Caco-2 (cell line): ENCODE data around the gene TUBGCP6. TPM values are rescaled to one million over a fixed set of nuclear protein-coding genes. Genes with fewer than 3 reads are reported as not detected.

Source experiments
- BruUV-seq: library from RNA; stranded (reverse); fragments of 400-500 nt; replicated peaks from 2 replicates; lab custom pipeline; 2021; lab: Mats Ljungman, UMichigan
- CTCF ChIA-PET: fragments of 300-600 bp; sonication (Branson Sonifier 250); formaldehyde crosslinking; loops from one replicate; lab custom pipeline; 2022; ENCODE audit warnings: antibody characterized with exemption; lab: Charles Lee
- POLR2A ChIA-PET: fragments of 300-600 bp; sonication (Branson Sonifier 250); formaldehyde crosslinking; loops from one replicate; lab custom pipeline; 2022; ENCODE audit warnings: antibody characterized with exemption; lab: Charles Lee
- DNase-seq, 2 experiments: peaks; one replicate each; pipeline versions ENCODE4 v3.0.0 to v3.0.0-alpha.2; 2020 to 2022
- H3K27me3 ChIP-seq: replicated peaks from 2 replicates; pipeline ENCODE4 v1.6.0; 2011; ENCODE audit warnings: low read length; ENCODE audit not compliant: control insufficient read depth, insufficient read depth
- H3K36me3 ChIP-seq: 2 replicates; pipeline ENCODE4 v1.5.1; 2011; ENCODE audit warnings: low read length; ENCODE audit not compliant: control insufficient read depth, insufficient read depth
- H3K4me1 ChIP-seq: fragments of 250-450 bp; sonication (Bioruptor Pico); 2 replicates; pipeline ENCODE4 v1.5.1; 2020; ENCODE audit warnings: mild to moderate bottlenecking
- H3K4me3 ChIP-seq: 2 replicates; pipeline ENCODE4 v1.5.1; 2011; ENCODE audit warnings: low read depth, mild to moderate bottlenecking, control low read depth, low read length
- H3K9me3 ChIP-seq: fragments of 250-450 bp; sonication (Bioruptor Pico); 2 replicates; pipeline ENCODE4 v1.5.1; 2020; ENCODE audit warnings: mild to moderate bottlenecking, moderate library complexity
- H3K27ac Mint-ChIP-seq: one replicate; pipeline ENCODE4 v1.8.0; 2022; ENCODE audit warnings: mixed read lengths; ENCODE audit not compliant: unreplicated experiment
- H3K27me3 Mint-ChIP-seq: one replicate; pipeline ENCODE4 v1.8.0; 2022; ENCODE audit warnings: mixed read lengths; ENCODE audit not compliant: insufficient read depth, unreplicated experiment
- H3K36me3 Mint-ChIP-seq: one replicate; pipeline ENCODE4 v1.8.0; 2022; ENCODE audit warnings: mild to moderate bottlenecking, mixed read lengths; ENCODE audit not compliant: insufficient read depth, unreplicated experiment
- H3K4me1 Mint-ChIP-seq: one replicate; pipeline ENCODE4 v1.8.0; 2022; ENCODE audit warnings: low read depth, mixed read lengths; ENCODE audit not compliant: unreplicated experiment
- H3K4me3 Mint-ChIP-seq: one replicate; pipeline ENCODE4 v1.8.0; 2022; ENCODE audit warnings: mild to moderate bottlenecking, moderate library complexity, mixed read lengths; ENCODE audit not compliant: unreplicated experiment
- H3K9me3 Mint-ChIP-seq: one replicate; pipeline ENCODE4 v1.8.0; 2022; ENCODE audit warnings: mixed read lengths; ENCODE audit not compliant: unreplicated experiment
- intact Hi-C: fragments of 100-400 bp; cut with micrococcal nuclease; formaldehyde crosslinking; loops from one replicate; pipeline ENCODE4 v1.10.0; 2022; ENCODE audit not compliant: unreplicated experiment
- total RNA-seq: library from RNA; stranded (reverse); gene quantifications from 2 replicates; pipeline ENCODE4 v1.2.3, GENCODE V29; 2022
- TF ChIP-seq, protein P1 (sequence below), 2 experiments: fragments of 200-600 bp in 1 of 2; IDR thresholded peaks; 1 replicate in 1 of 2; 2 replicates in 1 of 2; pipeline versions ENCODE4 v1.5.1 to v1.8.0; 2011 to 2022; ENCODE audit warnings: antibody characterized with exemption in 1 of 2, control low read depth in 1 of 2, inconsistent platforms in 1 of 2, low read depth in 1 of 2, low read length in 1 of 2, mild to moderate bottlenecking in 1 of 2, moderate library complexity in 1 of 2; ENCODE audit not compliant: insufficient read depth in 1 of 2, severe bottlenecking in 1 of 2, unreplicated experiment in 1 of 2

Gene TUBGCP6
- total RNA-seq, 1 experiment from 2014 or later = 29.3 TPM

DNA sequence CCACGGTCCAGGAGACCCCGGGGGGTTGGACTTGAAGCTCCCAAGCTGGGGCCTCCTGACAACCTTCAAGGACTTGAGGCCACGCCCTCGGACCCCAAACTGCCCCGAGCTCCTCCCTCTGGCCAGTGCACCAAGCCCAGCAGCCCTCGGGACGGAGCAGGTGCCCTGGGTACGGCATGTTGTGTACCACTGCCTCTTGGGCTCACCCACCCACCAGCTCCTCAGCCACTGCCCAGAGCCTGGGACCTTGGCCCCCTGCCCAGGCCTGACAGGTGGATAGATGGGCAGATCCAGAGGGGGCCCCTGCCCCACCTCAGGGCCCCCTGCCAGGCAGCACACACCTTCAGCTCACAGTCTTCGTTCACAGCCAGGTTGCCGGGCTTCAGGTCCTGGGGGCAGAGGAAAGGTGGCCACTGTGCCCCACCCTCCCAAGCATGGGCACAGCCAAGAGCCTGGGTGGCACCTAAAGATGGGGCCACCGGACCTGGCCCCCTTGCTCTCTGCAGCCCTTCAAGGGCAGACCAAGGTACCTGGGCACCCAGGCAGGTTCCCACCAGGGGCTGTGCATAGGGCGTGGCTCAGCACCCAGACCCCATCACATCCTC is 11.5 kb upstream of the TUBGCP6 start:
- ChIA-PET POLR2A (no interaction called here), CTCF (no interaction called here)
- Mint-ChIP-seq H3K36me3 (peaks cover 10% of the 10 kb centered on the region), H3K4me3 (no peak overlapping the region), H3K27ac (no peak overlapping the region), H3K27me3 (no peaks in the 10 kb centered on the region), H3K4me1 (no peaks in the 10 kb centered on the region), H3K9me3 (no peaks in the 10 kb centered on the region)
- no peaks in the 10 kb centered on the region for H3K36me3 ChIP-seq
- intact Hi-C loops = no loop called here
- TF ChIP-seq, protein P1, sequence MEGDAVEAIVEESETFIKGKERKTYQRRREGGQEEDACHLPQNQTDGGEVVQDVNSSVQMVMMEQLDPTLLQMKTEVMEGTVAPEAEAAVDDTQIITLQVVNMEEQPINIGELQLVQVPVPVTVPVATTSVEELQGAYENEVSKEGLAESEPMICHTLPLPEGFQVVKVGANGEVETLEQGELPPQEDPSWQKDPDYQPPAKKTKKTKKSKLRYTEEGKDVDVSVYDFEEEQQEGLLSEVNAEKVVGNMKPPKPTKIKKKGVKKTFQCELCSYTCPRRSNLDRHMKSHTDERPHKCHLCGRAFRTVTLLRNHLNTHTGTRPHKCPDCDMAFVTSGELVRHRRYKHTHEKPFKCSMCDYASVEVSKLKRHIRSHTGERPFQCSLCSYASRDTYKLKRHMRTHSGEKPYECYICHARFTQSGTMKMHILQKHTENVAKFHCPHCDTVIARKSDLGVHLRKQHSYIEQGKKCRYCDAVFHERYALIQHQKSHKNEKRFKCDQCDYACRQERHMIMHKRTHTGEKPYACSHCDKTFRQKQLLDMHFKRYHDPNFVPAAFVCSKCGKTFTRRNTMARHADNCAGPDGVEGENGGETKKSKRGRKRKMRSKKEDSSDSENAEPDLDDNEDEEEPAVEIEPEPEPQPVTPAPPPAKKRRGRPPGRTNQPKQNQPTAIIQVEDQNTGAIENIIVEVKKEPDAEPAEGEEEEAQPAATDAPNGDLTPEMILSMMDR (IDR thresholded peaks at IDR 0.05; ENCODE audit: insufficient read depth in 1 of 2, low read depth in 1 of 2, low read length in 1 of 2, severe bottlenecking in 1 of 2, unreplicated experiment in 1 of 2) = no peak
- no peaks in the 10 kb centered on the region for H3K9me3 ChIP-seq
- no peak overlapping the region for H3K4me3 ChIP-seq
- H3K27me3 ChIP-seq = no peaks in the 10 kb centered on the region
- DNase-seq = no peak
- no TSS peak for BruUV-seq
- H3K4me1 ChIP-seq = peaks cover 11% of the 10 kb centered on the region; the same call in 1 of the 2 replicates

DNA sequence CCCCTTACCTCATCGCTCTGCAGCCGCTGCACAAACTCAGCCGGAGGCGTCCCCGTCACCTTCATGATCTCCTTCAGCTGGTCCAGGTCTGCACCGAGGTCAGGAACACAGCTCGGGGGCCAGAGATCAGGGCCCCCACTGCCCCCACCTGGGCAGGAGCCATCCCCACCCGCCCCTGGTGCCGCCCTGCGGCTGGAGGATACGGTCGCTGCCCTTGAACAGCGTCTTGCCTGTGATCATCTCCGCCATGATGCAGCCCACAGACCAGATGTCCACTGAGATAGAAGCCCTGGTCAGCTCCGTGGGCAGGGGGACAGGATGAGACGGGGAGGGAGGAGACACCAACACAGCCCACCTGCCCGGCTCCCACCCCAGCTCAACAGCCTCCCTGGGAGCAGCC is 10.8 kb upstream of the TUBGCP6 start:
- no peak overlapping the region for H3K27ac Mint-ChIP-seq
- Histone ChIP-seq H3K4me3 (no peak overlapping the region), H3K9me3 (no peaks in the 10 kb centered on the region), H3K36me3 (no peaks in the 10 kb centered on the region), H3K4me1 (peaks cover 11% of the 10 kb centered on the region; the same call in 1 of the 2 replicates), H3K27me3 (no peaks in the 10 kb centered on the region)
- no peaks in the 10 kb centered on the region for H3K4me1 Mint-ChIP-seq
- BruUV-seq = no TSS peak
- DNase-seq = no peak
- no peaks in the 10 kb centered on the region for H3K27me3 Mint-ChIP-seq
- peaks cover 11% of the 10 kb centered on the region for H3K36me3 Mint-ChIP-seq
- CTCF ChIA-PET = no interaction called here
- intact Hi-C loops = no loop called here
- no peak overlapping the region for H3K4me3 Mint-ChIP-seq
- TF ChIP-seq, protein P1 (IDR thresholded peaks at IDR 0.05; ENCODE audit: insufficient read depth in 1 of 2, low read depth in 1 of 2, low read length in 1 of 2, severe bottlenecking in 1 of 2, unreplicated experiment in 1 of 2) = no peak
- POLR2A ChIA-PET = no interaction called here
- no peaks in the 10 kb centered on the region for H3K9me3 Mint-ChIP-seq

DNA sequence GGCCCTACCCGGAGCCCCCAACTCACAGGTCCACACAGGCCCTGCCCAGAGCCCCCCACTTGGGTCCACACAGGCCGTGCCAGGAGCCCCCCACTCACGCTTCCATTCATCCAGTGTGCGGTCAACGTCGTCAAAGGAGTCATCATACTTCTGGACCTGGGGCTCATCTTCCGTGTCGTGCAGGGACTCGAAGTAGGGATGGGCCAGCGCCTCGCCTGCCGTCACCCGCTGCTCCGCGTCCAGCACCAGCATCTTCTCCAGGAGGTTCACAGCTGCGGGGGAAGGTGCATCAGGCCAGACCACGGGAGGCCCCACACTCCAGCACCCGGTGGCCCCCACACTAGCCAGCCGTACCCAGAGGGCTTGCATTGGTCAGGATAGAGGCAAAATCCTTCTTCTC is 10.3 kb upstream of the TUBGCP6 start:
- DNase-seq = no peak
- Mint-ChIP-seq H3K9me3 (no peaks in the 10 kb centered on the region), H3K27me3 (no peaks in the 10 kb centered on the region), H3K4me3 (no peak overlapping the region), H3K36me3 (peaks cover 16% of the 10 kb centered on the region), H3K27ac (no peak overlapping the region), H3K4me1 (no peaks in the 10 kb centered on the region)
- ChIA-PET CTCF (no interaction called here), POLR2A (no interaction called here)
- Histone ChIP-seq H3K27me3 (no peaks in the 10 kb centered on the region), H3K4me3 (no peak overlapping the region), H3K4me1 (peaks cover 11% of the 10 kb centered on the region), H3K9me3 (no peaks in the 10 kb centered on the region), H3K36me3 (no peaks in the 10 kb centered on the region)
- TF ChIP-seq, protein P1 (IDR thresholded peaks at IDR 0.05; ENCODE audit: insufficient read depth in 1 of 2, low read depth in 1 of 2, low read length in 1 of 2, severe bottlenecking in 1 of 2, unreplicated experiment in 1 of 2) = no peak
- no TSS peak for BruUV-seq
- intact Hi-C loops = no loop called here
